Right lobe of liver (tissue), 6 donors: Measurements from ENCODE around the gene WTAP. TPM values are rescaled to one million over a fixed set of nuclear protein-coding genes. Genes with fewer than 3 reads are reported as not detected.

Source experiments
- ATAC-seq, 4 donors: fragments of 200-7000 bp; cut with Tn5 transposase; one replicate each; pipeline ENCODE4 v1.9.1; 2020; ENCODE audit warnings: mild to moderate bottlenecking in 4 of 4, moderate library complexity in 4 of 4
- DNase-seq, 3 donors: peaks; one replicate each; pipeline ENCODE4 v3.0.0-alpha.2; 2020
- H3K27ac ChIP-seq, 3 donors: fragments of 200-600 bp; one replicate each; pipeline ENCODE4 v1.8.0; 2022
- H3K27me3 ChIP-seq, 2 donors: fragments of 200-600 bp; one replicate each; pipeline ENCODE4 v1.8.0; 2022
- H3K36me3 ChIP-seq, 4 donors: fragments of 200-600 bp; sonication (generic) in 1 of 4; one replicate each; pipeline versions ENCODE4 v1.5.1 to v1.8.0; 2017 to 2022; ENCODE audit warnings: control low read depth in 1 of 4
- H3K4me1 ChIP-seq, 4 donors: fragments of 200-600 bp; sonication (generic) in 1 of 4; one replicate each; pipeline versions ENCODE4 v1.5.1 to v1.8.0; 2017 to 2022; ENCODE audit warnings: control low read depth in 1 of 4
- H3K4me3 ChIP-seq, 3 donors: fragments of 200-600 bp; one replicate each; pipeline ENCODE4 v1.8.0; 2022
- H3K9me3 ChIP-seq, 4 donors: fragments of 200-600 bp; sonication (generic) in 1 of 4; one replicate each; pipeline versions ENCODE4 v1.5.1 to v1.8.0; 2017 to 2022; ENCODE audit warnings: control low read depth in 1 of 4
- POLR2A ChIP-seq: fragments of 450-650 bp; IDR thresholded peaks from one replicate; pipeline ENCODE4 v1.6.1; 2017; ENCODE audit warnings: antibody characterized with exemption, mild to moderate bottlenecking
- WGBS: methylation state at CpG from one replicate; pipeline ENCODE4 v1.1.6; 2018; ENCODE audit warnings: low coverage, low lambda C conversion rate; ENCODE audit not compliant: insufficient coverage; ENCODE audit errors: missing lambda C conversion rate; 5-methylcytosine and 5-hydroxymethylcytosine counted together
- intact Hi-C, 2 donors: fragments of 100-400 bp; cut with DNase I; formaldehyde crosslinking; loops; one replicate each; pipeline versions ENCODE4 v1.11.2 to v1.14.1; 2022
- total RNA-seq, 6 experiments: library from RNA; depleted of rRNA in 2 of 6; stranded (reverse); fragments of >200 nt in 2 of 6; fragmentation: NEBNext Ultra II Directional in 3 of 6; extraction: Animal tissue kit (Norgen Biotek cat#: 25700) in 3 of 6; gene quantifications; one replicate each; pipeline versions ENCODE4 v1.1.0 to v1.2.4, GENCODE V29; 2016 to 2023
- TF ChIP-seq, protein P1 (sequence below), 4 donors: fragments of 200-600 bp in 3 of 4; fragments of 450-650 bp in 1 of 4; IDR thresholded peaks; one replicate each; pipeline versions ENCODE4 v1.5.1 to v1.8.0; 2016 to 2022; ENCODE audit warnings: antibody characterized with exemption in 4 of 4, mild to moderate bottlenecking in 2 of 4
- donor health status: DM: no; HTN: yes; CAD: no.
- donor health status: DM: no; HTN: no; CAD: no.
- donor health status: DM: no; HTN: no; CAD: no.
- donor health status: DM: no; HTN: yes; CAD: no.
- donor health status: DM: no; HTN: yes; CAD: no.

Gene WTAP
- total RNA-seq, 6 experiments from 2014 or later = 21.1 to 64.3 (median 37.6) TPM

DNA sequence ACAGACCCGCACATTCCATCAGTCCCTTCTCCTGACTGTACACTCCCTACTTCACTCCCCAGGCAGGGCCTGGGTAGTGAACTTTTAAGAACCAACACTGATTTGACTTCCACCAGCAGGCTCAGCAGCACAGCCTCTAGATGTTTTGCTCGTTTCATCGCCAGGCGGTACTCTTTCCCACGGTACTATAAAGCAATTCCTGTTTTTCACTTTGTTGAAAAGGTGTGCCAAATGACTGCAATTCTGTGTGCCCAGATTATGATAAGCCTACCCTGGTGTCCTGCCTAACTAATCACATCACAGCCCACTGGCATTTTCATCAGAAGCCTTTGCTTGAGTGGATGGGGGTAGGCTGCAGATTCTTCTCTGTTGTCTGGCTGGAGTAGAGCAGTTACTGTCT lies 12.9 kb upstream of the WTAP start:
- TF ChIP-seq, protein P1, sequence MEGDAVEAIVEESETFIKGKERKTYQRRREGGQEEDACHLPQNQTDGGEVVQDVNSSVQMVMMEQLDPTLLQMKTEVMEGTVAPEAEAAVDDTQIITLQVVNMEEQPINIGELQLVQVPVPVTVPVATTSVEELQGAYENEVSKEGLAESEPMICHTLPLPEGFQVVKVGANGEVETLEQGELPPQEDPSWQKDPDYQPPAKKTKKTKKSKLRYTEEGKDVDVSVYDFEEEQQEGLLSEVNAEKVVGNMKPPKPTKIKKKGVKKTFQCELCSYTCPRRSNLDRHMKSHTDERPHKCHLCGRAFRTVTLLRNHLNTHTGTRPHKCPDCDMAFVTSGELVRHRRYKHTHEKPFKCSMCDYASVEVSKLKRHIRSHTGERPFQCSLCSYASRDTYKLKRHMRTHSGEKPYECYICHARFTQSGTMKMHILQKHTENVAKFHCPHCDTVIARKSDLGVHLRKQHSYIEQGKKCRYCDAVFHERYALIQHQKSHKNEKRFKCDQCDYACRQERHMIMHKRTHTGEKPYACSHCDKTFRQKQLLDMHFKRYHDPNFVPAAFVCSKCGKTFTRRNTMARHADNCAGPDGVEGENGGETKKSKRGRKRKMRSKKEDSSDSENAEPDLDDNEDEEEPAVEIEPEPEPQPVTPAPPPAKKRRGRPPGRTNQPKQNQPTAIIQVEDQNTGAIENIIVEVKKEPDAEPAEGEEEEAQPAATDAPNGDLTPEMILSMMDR (IDR thresholded peaks at IDR 0.05) = no peak
- TF ChIP-seq POLR2A = no peak
- WGBS = 78% methylated on average over 4 of the region's 5 CpGs
- ATAC-seq = no peak

DNA sequence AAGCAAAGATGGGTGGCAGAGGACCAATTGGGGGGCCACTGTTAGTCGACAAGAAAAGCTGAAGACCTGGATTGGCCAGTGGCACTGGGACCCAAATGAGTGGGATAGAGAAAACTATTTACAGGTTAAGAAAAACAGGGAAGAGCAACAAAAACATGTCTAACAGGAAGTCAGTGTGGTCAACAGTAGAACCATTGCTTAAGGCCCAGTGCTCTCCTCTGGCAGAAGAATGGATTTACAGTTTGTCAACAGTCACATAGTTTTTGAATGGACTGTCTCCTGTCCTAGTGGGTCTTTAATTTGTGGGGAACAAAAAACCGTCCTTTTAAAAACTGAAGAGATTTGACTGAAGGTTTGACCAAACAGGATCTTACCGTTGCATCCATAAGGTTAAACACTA lies 12.1 kb upstream of the WTAP start:
- no peaks in the 10 kb centered on the region for H3K9me3 ChIP-seq
- no peaks in the 10 kb centered on the region for H3K36me3 ChIP-seq
- H3K27me3 ChIP-seq = no peaks in the 10 kb centered on the region
- TF ChIP-seq, protein P1 (IDR thresholded peaks at IDR 0.05) = no peak
- TF ChIP-seq POLR2A = no peak
- DNase-seq (no peak), ATAC-seq (no peak)
- intact Hi-C loops = no loop called here
- H3K4me1 ChIP-seq = peaks cover 0 to 29% (median 3%) of the 10 kb centered on the region in 4 donors
- no peak overlapping the region for H3K4me3 ChIP-seq
- H3K27ac ChIP-seq = peak overlapping the region in 1 of 3 donors; percentile 95
- WGBS = 71% methylated on average over 3 of the region's 3 CpGs

More for the DNA sequence above, 12.9 kb upstream of the WTAP start:
- H3K4me1 ChIP-seq = peaks cover 0 to 29% (median 3%) of the 10 kb centered on the region in 4 donors
- H3K36me3 ChIP-seq = no peaks in the 10 kb centered on the region
- peak overlapping the region in 1 of 3 donors; percentile 95 for H3K27ac ChIP-seq
- no peaks in the 10 kb centered on the region for H3K9me3 ChIP-seq
- H3K27me3 ChIP-seq = no peaks in the 10 kb centered on the region
- intact Hi-C loops = no loop called here
- DNase-seq = no peak
- no peak overlapping the region for H3K4me3 ChIP-seq

DNA sequence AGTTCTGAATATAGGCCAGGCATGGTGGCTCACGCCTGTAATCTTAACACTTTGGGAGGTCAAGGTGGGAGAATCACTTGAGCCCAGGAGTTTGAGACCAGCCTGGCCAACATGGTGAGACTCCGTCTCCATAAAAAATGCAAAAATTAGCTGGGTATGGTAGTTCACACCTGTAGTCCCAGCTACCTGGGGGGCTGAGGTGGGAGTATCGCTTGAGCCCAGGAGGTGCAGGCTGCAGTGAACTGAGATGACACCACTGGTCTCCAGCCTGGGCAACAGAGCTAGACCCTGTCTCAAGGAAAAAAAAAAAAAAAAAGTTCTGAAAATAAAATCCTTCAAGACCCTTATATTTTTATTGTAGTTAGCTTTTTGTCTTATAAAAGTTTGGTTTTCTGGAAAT lies 11.7 kb upstream of the WTAP start:
- intact Hi-C loops = no loop called here
- H3K9me3 ChIP-seq = no peaks in the 10 kb centered on the region
- peaks cover 0 to 29% (median 3%) of the 10 kb centered on the region in 4 donors for H3K4me1 ChIP-seq
- no peak for DNase-seq
- TF ChIP-seq POLR2A = no peak
- TF ChIP-seq, protein P1 (IDR thresholded peaks at IDR 0.05) = no peak
- WGBS = 100% methylated on average over 3 of the region's 3 CpGs
- H3K4me3 ChIP-seq = no peak overlapping the region
- H3K27me3 ChIP-seq = no peaks in the 10 kb centered on the region
- peak overlapping the region; percentile 43 to 95 (median 66) for H3K27ac ChIP-seq
- ATAC-seq = no peak
- no peaks in the 10 kb centered on the region for H3K36me3 ChIP-seq

DNA sequence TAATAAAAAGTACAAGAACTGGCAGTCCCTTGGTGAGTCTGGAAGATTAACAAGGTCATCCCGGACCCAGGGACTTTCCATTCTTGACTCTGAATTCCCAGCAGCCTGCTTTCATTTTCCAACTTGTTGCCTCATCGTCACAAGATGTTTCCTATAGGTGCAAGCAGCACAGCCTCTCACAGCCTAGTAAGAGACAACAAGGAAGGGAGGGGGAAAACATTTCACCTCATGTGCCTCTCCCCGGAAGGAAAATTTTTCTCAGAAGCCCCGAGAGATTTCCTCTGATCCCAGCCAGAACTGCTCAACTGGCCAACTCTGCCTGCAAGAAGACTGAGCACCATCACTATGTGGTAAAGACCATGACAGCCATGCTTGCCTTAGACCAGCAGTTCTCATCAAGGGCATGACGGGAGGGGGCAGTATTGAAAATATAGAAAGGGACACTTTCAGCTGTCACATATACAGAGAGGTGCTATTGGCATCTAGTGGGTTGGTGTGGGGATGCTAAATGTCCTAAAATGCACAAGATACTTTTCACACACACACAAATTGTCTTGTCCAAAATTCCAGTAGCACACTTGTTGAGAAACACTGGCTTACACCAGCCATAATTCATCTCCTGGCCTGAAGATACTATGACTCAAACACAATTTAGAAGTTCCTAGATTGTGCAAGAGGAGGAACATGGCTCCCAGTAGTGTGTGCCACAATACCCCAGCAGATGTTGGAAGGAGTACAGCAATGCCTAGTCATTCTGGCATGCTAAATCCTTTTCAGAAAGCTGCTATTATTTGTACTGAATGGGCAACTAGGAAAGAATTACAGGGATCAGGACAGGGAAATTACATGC lies 10.8 kb upstream of the WTAP start:
- intact Hi-C loops = no loop called here
- peaks cover 0 to 29% (median 3%) of the 10 kb centered on the region in 4 donors for H3K4me1 ChIP-seq
- DNase-seq = no peak
- H3K9me3 ChIP-seq = no peaks in the 10 kb centered on the region
- WGBS = 24% methylated on average over 5 of the region's 5 CpGs
- no peaks in the 10 kb centered on the region for H3K36me3 ChIP-seq
- H3K27ac ChIP-seq = peak overlapping the region; percentile 43 to 95 (median 66)
- H3K4me3 ChIP-seq = peak overlapping the region in 1 of 3 donors; percentile 0
- no peaks in the 10 kb centered on the region for H3K27me3 ChIP-seq
- TF ChIP-seq, protein P1 (IDR thresholded peaks at IDR 0.05) = no peak
- TF ChIP-seq POLR2A = no peak
- peak; percentile 78 to 88 (median 82) for ATAC-seq
